ENCODE measurements around the gene FOXS1. TPM values are rescaled to one million over a fixed set of nuclear protein-coding genes. Genes with fewer than 3 reads are reported as not detected.

The FOXS1 gene
- total RNA-seq, 1 experiment from 2014 or later: 2.0 TPM

DNA sequence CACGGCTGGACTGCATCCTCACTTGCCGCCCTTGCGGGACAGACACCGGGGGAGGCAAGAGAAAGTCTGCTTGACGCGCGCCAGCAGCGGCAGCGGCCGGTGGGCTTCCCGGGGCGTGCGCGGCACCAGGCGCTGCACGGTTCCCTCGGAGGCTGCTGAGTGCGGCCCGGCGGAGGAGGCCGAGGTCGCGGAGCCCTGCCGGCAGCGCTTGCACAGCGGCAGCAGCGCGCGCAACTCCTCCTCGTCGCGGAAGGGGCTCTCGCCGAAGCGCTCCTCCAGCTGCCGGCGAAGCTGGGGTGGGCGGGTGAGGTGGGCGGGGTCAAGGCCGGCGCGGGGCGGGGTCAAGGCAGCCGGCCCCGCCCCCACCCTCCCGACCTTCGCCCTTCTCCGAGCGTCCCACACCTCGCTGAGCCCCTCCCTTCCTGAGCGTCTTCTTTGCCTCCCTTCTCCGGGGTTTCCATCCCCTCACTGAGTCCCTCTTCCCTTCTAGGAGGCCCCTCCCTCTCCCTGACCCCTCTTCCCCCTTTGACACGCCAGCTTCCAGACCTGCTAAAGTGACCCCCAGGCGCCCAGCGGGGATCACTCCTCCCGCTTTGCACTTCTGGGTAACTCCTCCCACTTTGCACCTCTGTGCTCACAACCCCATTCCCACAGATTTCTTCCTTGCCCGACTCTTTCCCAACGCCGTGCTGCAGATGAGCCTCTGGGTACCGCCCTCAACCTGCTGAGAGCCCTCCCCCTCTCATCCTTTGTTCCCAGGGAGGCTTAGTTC lies 16.2 kb upstream of the FOXS1 start:
- peak; percentile 76 for DNase-seq (ENCODE audit: low read depth)

DNA sequence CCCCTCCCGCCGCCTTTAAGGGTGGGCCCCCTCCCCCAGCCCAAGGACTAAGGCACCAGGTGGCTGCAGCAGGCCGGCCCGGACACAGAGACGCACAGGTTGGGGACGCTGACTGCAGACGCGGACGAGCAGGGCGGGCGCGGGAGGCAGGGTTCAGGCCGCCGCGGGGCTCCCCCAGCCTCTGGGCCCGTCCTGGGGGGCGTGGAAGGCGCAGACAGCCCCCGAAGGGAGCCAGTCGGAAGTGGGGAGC lies 15.7 kb upstream of the FOXS1 start:
- no peak for DNase-seq (ENCODE audit: low read depth)

- DNase-seq (ENCODE audit: low read depth): peak; percentile 53
These were observed 15.2 kb upstream of the FOXS1 start for GRCh38 chr20:31860390-31861134.

DNA sequence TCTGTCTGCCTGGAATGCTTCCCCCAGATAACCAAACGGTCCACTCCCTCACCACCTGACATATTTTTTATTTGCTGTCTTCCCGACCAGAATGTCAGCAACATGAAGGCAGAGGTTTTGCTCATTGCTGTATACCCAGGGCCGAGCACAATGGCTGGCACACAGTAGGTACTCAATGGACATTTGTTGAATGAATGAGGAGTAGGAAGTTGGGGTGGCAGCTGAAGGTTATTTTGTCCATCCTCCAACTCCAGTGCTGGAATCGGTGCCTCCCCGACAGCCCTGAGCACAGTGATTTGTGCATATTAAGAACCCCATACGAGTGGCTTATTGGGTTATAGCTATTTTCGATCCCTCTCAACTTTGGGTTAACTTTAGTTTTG lies 14.6 kb upstream of the FOXS1 start:
- DNase-seq (ENCODE audit: low read depth): no peak

DNA sequence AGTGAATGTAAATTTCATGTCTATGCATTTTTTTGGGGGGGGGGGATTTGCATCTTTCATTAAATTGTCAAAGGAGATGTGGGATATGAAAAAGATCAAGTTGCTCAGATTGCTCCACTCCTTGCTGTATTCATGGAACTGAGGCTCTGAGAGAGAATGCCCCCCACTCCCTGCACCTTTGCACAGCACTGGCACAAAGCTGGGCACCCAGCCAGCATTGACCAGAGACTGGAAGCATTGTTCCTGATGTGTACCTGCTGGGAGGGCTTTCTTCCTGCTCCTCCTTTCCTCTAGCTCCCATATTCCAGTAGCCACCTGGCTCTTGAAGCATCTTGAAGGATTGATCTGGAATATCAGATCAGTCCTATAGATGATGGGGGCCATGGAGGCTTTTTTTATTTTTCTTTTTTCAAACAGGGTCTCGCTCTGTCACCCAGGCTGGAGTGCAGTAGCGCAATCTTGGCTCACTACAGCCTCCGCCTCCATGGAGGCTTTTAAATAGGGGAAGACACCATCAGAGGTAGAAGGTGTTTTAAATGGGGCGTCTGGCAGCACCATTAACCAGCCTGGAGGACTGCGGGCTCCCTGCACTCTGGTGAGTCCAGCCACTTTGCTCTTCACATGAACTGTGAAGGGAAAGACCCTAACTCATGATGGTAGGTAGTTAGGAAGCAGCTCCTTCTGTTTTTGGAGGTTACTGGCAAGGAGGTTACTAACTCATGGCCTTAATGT lies 14.0 kb upstream of the FOXS1 start:
- DNase-seq (ENCODE audit: low read depth): no peak

DNA sequence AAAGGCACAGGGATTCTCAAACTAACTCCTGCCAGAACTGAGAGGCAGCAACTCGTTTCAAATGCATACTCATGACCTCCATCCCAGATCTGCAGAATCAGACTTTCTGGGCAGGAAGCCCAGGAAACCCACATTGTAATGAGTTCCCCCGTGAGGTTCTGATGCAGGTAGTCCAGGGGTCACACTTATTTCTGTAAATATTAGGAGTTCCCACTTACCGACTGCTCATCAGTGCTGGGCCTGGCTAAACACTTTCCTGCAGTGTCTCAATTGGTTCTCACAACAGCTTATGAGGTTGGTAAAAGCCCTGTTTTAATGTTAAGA lies 13.3 kb upstream of the FOXS1 start:
- DNase-seq (ENCODE audit: low read depth): no peak

DNA sequence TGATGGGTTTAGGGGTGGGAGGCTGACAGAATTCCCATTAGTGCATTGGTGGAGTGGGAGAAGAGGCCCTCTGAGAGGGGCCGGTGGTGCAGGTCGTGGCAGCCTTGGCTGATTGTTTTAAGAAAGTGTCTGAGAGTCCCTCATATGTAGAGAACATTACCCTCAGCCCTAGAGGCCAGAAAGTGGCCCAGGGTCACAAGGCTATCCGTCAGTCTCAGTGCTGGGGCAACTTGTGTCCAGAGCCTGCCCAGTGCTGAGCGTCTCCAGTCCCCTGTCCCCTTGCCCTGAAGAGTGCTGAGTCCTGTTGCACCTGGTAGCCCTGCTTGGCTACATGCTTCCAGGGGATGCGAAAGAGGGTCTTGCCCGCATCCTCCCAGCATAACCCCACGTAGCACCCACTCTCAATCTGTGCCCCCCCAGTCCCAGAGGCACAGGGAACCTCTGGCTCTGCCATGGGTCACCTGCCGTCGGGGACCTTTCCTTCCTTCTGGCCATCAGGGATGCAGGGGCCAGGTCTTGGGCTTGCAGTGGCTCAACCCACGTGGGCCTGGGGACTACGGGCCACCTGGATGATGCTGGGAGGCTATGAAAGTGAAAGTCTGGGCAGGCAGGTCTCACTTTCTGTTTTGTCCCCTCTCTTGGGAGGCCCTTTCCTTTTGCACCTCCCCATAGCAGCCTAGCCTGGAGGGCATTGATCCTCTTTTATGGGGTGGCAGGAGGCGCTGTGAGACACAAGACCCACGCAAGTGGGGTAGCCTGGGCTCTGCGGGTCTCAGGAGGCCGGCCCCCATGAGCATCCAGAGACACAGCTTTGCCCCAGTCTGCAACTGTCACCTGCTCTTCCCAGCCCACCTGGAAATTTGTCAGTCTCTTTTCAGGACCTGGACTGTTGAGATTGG lies 12.7 kb upstream of the FOXS1 start:
- no peak for DNase-seq (ENCODE audit: low read depth)

GRCh38 chr20:31856516-31856915 lies 11.1 kb upstream of the FOXS1 start:
- no peak for DNase-seq (ENCODE audit: low read depth)

GRCh38 chr20:31853481-31853880 lies 8.1 kb upstream of the FOXS1 start:
- DNase-seq (ENCODE audit: low read depth): no peak

GRCh38 chr20:31851240-31851955 lies 6.0 kb upstream of the FOXS1 start:
- DNase-seq (ENCODE audit: low read depth): no peak

DNA sequence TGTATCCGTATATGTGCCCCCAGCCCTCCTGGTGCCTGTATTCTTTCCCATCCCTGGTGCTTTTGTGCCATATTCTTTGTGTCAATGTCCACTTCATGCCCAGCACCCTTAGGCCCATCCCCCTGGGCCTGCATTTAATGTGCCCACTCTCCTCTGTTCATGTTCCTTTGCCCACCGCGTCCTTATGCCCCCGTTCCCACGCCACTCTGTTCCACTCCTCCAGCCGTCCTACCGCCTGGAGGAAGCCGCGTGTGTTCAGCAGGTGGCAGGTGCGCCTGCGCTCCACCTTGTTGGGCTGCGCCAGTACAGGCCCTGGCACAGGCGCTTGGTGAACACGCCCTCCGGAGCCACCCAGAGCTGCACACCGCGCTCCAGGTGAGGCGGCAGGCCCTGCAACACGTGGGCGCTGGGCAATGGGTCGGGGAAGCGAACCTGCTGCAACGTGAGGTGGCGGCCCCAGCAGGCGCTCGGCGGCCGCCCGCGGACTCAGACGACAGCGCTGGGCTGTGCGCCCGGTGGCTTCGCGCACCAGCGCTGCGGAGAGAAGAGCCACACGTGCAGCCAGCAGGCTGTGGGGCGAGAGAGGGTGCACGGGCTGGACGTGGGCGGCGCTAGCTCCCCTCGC lies 4.0 kb upstream of the FOXS1 start:
- no peak for DNase-seq (ENCODE audit: low read depth)

- DNase-seq (ENCODE audit: low read depth): peak; percentile 49
These were observed 2.9 kb upstream of the FOXS1 start for GRCh38 chr20:31848088-31848999.

DNA sequence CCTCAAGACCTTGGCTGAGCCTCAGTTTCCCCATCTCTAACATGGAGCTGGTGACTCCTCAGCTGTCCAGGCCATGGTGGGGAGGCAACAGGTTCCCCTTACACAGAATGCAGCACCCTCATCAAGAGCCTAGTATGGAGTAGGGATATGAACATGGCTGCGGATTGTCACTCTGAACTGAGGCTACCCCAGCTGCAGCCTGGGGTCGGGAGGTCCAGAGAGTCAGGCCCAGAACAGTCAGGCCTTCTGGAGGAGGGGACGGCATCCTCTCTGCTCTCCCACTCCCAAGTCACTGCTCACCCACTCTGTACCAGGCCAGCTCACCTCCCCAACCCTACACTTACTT lies 1.4 kb upstream of the FOXS1 start:
- no peak for DNase-seq (ENCODE audit: low read depth)

GRCh38 chr20:31844737-31845299 lies 586 bp downstream of the FOXS1 start:
- no peak for DNase-seq (ENCODE audit: low read depth)

- DNase-seq (ENCODE audit: low read depth): no peak
These were observed 1.5 kb downstream of the FOXS1 start for GRCh38 chr20:31843881-31844280.

DNA sequence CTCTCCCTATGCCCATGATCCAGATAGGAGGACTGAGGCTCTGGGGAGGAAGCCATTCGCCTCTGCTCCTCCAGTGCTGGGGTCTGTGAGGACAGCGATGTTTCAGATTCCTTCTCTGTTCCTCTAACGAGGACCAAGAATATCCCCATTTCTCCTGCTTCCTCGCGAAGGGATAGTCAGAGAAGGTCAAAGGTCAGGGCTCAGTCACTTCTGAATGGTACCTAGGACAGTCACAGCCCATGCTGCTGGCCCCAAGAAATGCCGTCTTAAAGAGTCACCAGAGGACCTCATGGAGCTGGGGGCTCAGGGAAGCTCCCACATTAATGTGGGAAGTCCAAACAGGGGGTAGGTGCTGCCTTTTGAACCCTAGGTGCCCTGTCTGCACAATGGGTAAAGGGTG lies 2.1 kb downstream of the FOXS1 start:
- DNase-seq (ENCODE audit: low read depth): no peak

GRCh38 chr20:31842471-31843157 lies 2.8 kb downstream of the FOXS1 start:
- peak; percentile 81 for DNase-seq (ENCODE audit: low read depth)

GRCh38 chr20:31841928-31842327 lies 3.5 kb downstream of the FOXS1 start:
- peak; percentile 92 for DNase-seq (ENCODE audit: low read depth)

Measured in Daoy (cell line).